H1 (cell line): ENCODE measurements around the gene LIN28B.

ENCODE experiments used
- POLR2AphosphoS5 ChIP-seq: IDR thresholded peaks from 2 replicates; pipeline ENCODE4 v1.6.1; 2011; ENCODE audit warnings: low read depth, low read length
- RFX5 ChIP-seq: IDR thresholded peaks from 2 replicates; pipeline ENCODE4 v1.6.1; 2011; ENCODE audit warnings: low read depth, low read length, improper control_type of control experiment, borderline replicate concordance
- SUZ12 ChIP-seq: fragments of 200-600 bp; sonication (generic); IDR thresholded peaks from 2 replicates; pipeline ENCODE4 v1.6.1; 2012; ENCODE audit warnings: mild to moderate bottlenecking, inconsistent platforms, low read length, moderate library complexity, mixed read lengths
- TF ChIP-seq, protein P1 (sequence below), 3 experiments: IDR thresholded peaks; 1 replicate in 2 of 3; 2 replicates in 1 of 3; pipeline versions ENCODE4 v1.5.1 to v1.6.1; 2011; ENCODE audit warnings: low read length in 3 of 3, mild to moderate bottlenecking in 3 of 3, inconsistent platforms in 2 of 3, low read depth in 1 of 3, moderate library complexity in 1 of 3; ENCODE audit not compliant: insufficient read depth in 1 of 3; ENCODE audit errors: control extremely low read depth in 1 of 3

DNA sequence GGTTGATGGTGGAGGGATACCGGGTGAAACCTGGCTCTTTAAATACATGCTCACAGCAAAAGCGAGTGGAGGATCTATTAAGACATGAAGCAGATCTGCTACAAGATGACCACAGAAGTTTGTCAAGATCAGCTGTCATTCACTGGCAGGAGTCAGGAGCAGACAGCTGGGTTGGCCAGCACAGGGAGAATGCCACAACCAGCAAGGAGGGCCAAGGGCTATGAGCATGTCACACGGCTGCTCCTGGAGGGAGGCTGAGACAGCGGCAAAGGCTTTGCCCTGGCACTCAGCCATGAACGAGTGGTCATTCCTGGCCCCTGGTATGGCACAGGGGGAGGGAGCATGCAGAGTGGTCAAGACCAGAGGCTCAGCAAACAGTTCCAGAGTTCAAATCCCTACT is 145.3 kb downstream of the LIN28B start:
- TF ChIP-seq RFX5 (no peak), SUZ12 (no peak), POLR2AphosphoS5 (no peak)
- TF ChIP-seq, protein P1, sequence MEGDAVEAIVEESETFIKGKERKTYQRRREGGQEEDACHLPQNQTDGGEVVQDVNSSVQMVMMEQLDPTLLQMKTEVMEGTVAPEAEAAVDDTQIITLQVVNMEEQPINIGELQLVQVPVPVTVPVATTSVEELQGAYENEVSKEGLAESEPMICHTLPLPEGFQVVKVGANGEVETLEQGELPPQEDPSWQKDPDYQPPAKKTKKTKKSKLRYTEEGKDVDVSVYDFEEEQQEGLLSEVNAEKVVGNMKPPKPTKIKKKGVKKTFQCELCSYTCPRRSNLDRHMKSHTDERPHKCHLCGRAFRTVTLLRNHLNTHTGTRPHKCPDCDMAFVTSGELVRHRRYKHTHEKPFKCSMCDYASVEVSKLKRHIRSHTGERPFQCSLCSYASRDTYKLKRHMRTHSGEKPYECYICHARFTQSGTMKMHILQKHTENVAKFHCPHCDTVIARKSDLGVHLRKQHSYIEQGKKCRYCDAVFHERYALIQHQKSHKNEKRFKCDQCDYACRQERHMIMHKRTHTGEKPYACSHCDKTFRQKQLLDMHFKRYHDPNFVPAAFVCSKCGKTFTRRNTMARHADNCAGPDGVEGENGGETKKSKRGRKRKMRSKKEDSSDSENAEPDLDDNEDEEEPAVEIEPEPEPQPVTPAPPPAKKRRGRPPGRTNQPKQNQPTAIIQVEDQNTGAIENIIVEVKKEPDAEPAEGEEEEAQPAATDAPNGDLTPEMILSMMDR (IDR thresholded peaks at IDR 0.05; ENCODE audit: control extremely low read depth in 1 of 3, insufficient read depth in 1 of 3, low read depth in 1 of 3, low read length in 3 of 3) = no peak
